CD4-positive, alpha-beta memory T cell (primary cell): ENCODE data around the gene SYCE1L. TPM values are rescaled to one million over a fixed set of nuclear protein-coding genes. Genes with fewer than 3 reads are reported as not detected.
"Not testable (repeated sequence)": the region's sequence is repeated elsewhere in the genome, so short reads cannot be mapped to it uniquely, and the experiment has no call there.

Experiments used
- CTCF ChIA-PET: fragments of 350-600 bp; sonication (Branson Sonifier 250); formaldehyde crosslinking; loops from one replicate; lab custom pipeline; 2021; ENCODE audit warnings: inconsistent platforms; ENCODE audit not compliant: partially characterized antibody; lab: Charles Lee
- POLR2A ChIA-PET: fragments of 350-600 bp; sonication (Branson Sonifier 250); formaldehyde crosslinking; loops from one replicate; lab custom pipeline; 2021; ENCODE audit not compliant: partially characterized antibody; lab: Charles Lee
- DNase-seq, 5 donors: peaks; one replicate each; pipeline versions ENCODE4 v3.0.0 to v3.0.0-alpha.2; 2020 to 2022; ENCODE audit warnings: mixed read lengths in 1 of 5
- H3K27ac ChIP-seq: one replicate; pipeline ENCODE4 v1.7.0; 2013; ENCODE audit warnings: low read depth, low read length
- H3K27me3 ChIP-seq: 2 replicates; pipeline ENCODE4 v1.7.0; 2013; ENCODE audit warnings: mild to moderate bottlenecking, low read length, moderate library complexity; ENCODE audit not compliant: insufficient read depth
- H3K36me3 ChIP-seq: 2 replicates; pipeline ENCODE4 v1.7.0; 2013; ENCODE audit warnings: mild to moderate bottlenecking, low read length, moderate library complexity; ENCODE audit not compliant: insufficient read depth
- H3K4me1 ChIP-seq: 2 replicates; pipeline ENCODE4 v1.7.0; 2013; ENCODE audit warnings: mild to moderate bottlenecking, low read length, moderate library complexity; ENCODE audit not compliant: insufficient read depth
- H3K4me3 ChIP-seq, 2 donors: one replicate each; pipeline ENCODE4 v1.7.0; 2013; ENCODE audit warnings: low read length in 2 of 2, mild to moderate bottlenecking in 1 of 2
- H3K9me3 ChIP-seq, 2 donors: one replicate each; pipeline ENCODE4 v1.7.0; 2013; ENCODE audit warnings: low read length in 2 of 2, control low read depth in 1 of 2; ENCODE audit not compliant: control insufficient read depth in 1 of 2
- H3K27ac Mint-ChIP-seq, 7 donors: one replicate each; pipeline ENCODE4 v1.8.0; 2020 to 2021; ENCODE audit warnings: mixed read lengths in 7 of 7, mild to moderate bottlenecking in 6 of 7, inconsistent platforms in 3 of 7, moderate library complexity in 3 of 7
- H3K27me3 Mint-ChIP-seq, 2 donors: one replicate each; pipeline ENCODE4 v1.8.0; 2020 to 2021; ENCODE audit warnings: mixed read lengths in 2 of 2
- H3K36me3 Mint-ChIP-seq, 2 donors: one replicate each; pipeline ENCODE4 v1.8.0; 2020 to 2021; ENCODE audit warnings: mixed read lengths in 2 of 2, inconsistent platforms in 1 of 2, mild to moderate bottlenecking in 1 of 2
- H3K4me1 Mint-ChIP-seq, 4 donors: one replicate each; pipeline ENCODE4 v1.8.0; 2020 to 2021; ENCODE audit warnings: mixed read lengths in 4 of 4, mild to moderate bottlenecking in 1 of 4
- H3K4me3 Mint-ChIP-seq, 8 donors: one replicate each; pipeline ENCODE4 v1.8.0; 2020 to 2021; ENCODE audit warnings: mixed read lengths in 8 of 8, mild to moderate bottlenecking in 7 of 8, moderate library complexity in 6 of 8, inconsistent platforms in 3 of 8
- H3K9me3 Mint-ChIP-seq, 8 donors: one replicate each; pipeline ENCODE4 v1.8.0; 2020 to 2021; ENCODE audit warnings: mixed read lengths in 8 of 8, mild to moderate bottlenecking in 5 of 8, inconsistent platforms in 3 of 8, moderate library complexity in 1 of 8
- intact Hi-C: fragments of 100-400 bp; cut with micrococcal nuclease; formaldehyde crosslinking; loops from one replicate; pipeline ENCODE4 v1.15.1; 2023
- polyA plus RNA-seq, 2 donors: library from polyadenylated mRNA; unstranded; fragments of 300-500 nt; fragmentation: Illumina TruSeq; gene quantifications; one replicate each; pipeline ENCODE4 v1.2.3, GENCODE V29; 2021
- total RNA-seq, 2 experiments: library from RNA; stranded (reverse); gene quantifications; one replicate each; pipeline ENCODE4 v1.2.3, GENCODE V29; 2021

Gene SYCE1L
- total and polyA plus RNA-seq, 4 experiments from 2014 or later: 1.9 to 16.0 (median 8.9) TPM

DNA sequence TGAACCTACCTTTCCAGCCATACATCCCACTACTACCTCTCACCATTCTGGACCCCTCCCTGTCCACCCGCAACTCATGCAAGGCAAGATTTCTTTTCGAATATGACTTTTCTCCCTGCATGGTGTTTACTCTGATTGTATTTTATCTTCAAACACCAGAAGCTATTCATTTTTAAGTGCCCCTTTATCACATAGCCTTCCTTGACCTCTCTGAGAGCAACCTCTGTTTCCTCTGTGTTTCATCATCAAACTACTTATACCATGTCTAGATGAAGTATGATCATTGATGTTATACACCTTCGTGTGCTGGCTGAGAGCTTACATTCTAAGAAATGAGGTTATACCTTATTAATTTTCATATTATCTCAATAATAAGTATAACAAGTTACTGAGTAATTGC lies 31.8 kb downstream of the SYCE1L start:
- CTCF ChIA-PET: interaction anchor here (0.9 to 17.6 kb wide), 3 partner anchors 8 to 354 kb away, joined by 3 to 216 read pairs (median 4); no protein-coding TSS in a partner anchor
- no peaks in the 10 kb centered on the region for H3K36me3 ChIP-seq
- Mint-ChIP-seq H3K27me3 (peaks cover 11 to 24% of the 10 kb centered on the region in 2 donors), H3K9me3 (no peaks in the 10 kb centered on the region), H3K4me3 (no peak overlapping the region), H3K27ac (no peak overlapping the region), H3K36me3 (no peaks in the 10 kb centered on the region), H3K4me1 (peaks cover 0 to 3% (median 2%) of the 10 kb centered on the region in 4 donors)
- intact Hi-C loops: no loop called here
- H3K4me1 ChIP-seq: no peaks in the 10 kb centered on the region
- no peaks in the 10 kb centered on the region for H3K9me3 ChIP-seq
- H3K27me3 ChIP-seq: no peaks in the 10 kb centered on the region
- H3K4me3 ChIP-seq: no peak overlapping the region
- no peak for DNase-seq
- POLR2A ChIA-PET: no interaction called here
- H3K27ac ChIP-seq: no peak overlapping the region

DNA sequence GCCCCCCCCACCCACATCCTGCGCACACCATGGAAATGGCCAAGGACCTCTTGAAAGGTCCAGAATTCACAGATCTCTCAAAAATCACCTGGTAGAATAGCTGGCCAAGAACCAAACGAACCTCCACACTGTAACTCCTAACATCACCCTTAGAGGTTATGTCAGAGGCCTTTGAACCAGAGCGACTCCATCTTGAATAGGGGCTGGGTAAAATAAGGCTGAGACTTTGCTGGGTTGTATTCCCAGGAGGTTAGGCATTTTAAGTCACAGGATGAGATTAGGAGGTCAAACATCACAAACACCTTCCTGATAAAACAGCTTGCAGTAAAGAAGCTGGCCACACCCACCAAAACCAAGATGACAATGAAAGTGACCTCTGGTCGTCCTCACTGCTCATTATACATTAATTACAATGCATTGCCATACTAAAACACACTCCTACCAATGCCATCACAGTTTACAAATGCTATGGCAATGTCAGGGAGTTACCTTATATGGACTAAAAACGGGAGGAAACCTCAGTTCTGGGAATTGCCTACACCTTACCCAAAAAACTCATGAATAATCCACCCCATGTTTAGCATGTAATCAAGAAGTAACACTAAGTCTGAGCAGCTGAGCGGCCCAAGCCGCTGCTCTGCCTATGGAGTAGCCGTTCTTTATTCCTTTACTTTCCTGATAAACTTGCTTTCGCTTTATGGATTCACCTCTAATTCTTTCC lies 34.8 kb downstream of the SYCE1L start:
- H3K36me3 ChIP-seq: no peaks in the 10 kb centered on the region
- no peaks in the 10 kb centered on the region for H3K4me1 ChIP-seq
- H3K27ac Mint-ChIP-seq: no peak overlapping the region
- peaks cover 8 to 23% of the 10 kb centered on the region in 2 donors for H3K27me3 Mint-ChIP-seq
- H3K36me3 Mint-ChIP-seq: no peaks in the 10 kb centered on the region
- intact Hi-C loops: no loop called here
- H3K4me1 Mint-ChIP-seq: peaks cover 2 to 6% (median 5%) of the 10 kb centered on the region in 4 donors
- no peak for DNase-seq
- no peak overlapping the region for H3K4me3 Mint-ChIP-seq
- ChIA-PET POLR2A (no interaction called here), CTCF (interaction anchor here (1.1 to 17.6 kb wide), 2 partner anchors 33 to 352 kb away, joined by 3 to 216 read pairs; no protein-coding TSS in a partner anchor)
- no peak overlapping the region for H3K4me3 ChIP-seq
- no peaks in the 10 kb centered on the region for H3K9me3 ChIP-seq
- no peaks in the 10 kb centered on the region for H3K9me3 Mint-ChIP-seq
- no peaks in the 10 kb centered on the region for H3K27me3 ChIP-seq
- H3K27ac ChIP-seq: no peak overlapping the region

DNA sequence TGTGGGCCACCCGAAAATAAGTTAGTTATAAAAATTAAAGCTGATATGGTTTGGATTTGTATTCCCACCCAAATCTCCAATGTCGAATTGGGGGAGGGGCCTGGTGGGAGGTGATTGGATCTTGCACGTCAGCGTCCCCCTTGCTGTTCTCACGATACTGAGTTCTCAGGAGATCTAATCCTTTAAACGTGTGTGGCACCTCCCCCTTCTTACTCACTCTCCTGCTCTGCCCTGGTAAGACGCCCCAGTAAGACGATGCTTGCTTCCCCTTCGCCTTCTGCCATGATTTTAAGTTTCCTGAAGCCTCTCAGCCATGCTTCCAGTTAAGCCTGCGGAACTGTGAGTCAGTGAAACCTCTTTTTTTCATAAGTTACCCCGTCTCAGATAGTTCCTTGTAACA lies 35.4 kb downstream of the SYCE1L start:
- intact Hi-C loops: no loop called here
- Histone ChIP-seq H3K27me3 (no peaks in the 10 kb centered on the region), H3K4me1 (no peaks in the 10 kb centered on the region), H3K36me3 (no peaks in the 10 kb centered on the region), H3K9me3 (no peaks in the 10 kb centered on the region), H3K4me3 (no peak overlapping the region), H3K27ac (no peak overlapping the region)
- no peak for DNase-seq
- ChIA-PET POLR2A (no interaction called here), CTCF (interaction anchor here (0.6 to 17.6 kb wide), 3 partner anchors 34 to 871 kb away, joined by 3 to 216 read pairs (median 4); no protein-coding TSS in a partner anchor)
- H3K27me3 Mint-ChIP-seq: peaks cover 8 to 23% of the 10 kb centered on the region in 2 donors
- H3K9me3 Mint-ChIP-seq: no peaks in the 10 kb centered on the region
- no peaks in the 10 kb centered on the region for H3K36me3 Mint-ChIP-seq
- no peak overlapping the region for H3K27ac Mint-ChIP-seq
- H3K4me1 Mint-ChIP-seq: peaks cover 2 to 6% (median 5%) of the 10 kb centered on the region in 4 donors
- no peak overlapping the region for H3K4me3 Mint-ChIP-seq

DNA sequence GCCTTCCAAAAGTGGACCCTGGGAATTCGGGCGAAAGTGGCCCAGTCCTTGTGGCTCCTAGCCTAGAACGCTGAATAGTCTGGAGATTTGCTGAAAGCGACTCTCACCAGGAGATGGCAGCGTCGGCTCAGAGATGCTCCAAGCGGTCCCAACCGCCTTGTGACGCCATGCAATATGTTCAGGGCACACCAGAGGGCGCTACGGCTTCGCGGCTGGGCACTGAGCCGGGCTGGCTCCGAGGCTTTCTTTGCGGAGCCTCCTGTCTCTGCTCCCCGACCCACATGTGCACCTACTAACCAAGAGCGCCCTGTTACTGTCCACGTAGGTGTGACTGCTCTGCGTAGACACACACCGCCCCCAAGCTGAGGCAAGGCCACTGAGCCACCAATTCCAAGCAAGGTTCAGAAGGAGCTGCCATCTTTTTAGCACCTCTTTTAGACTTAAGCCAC lies 36.9 kb downstream of the SYCE1L start:
- POLR2A ChIA-PET: no interaction called here
- Mint-ChIP-seq H3K36me3 (no peaks in the 10 kb centered on the region), H3K27me3 (peaks cover 8 to 23% of the 10 kb centered on the region in 2 donors), H3K4me3 (peak overlapping the region; percentile 52 to 85 (median 73)), H3K27ac (peak overlapping the region in 2 of 7 donors; percentile 28 to 37), H3K4me1 (peaks cover 2 to 6% (median 5%) of the 10 kb centered on the region in 4 donors), H3K9me3 (no peaks in the 10 kb centered on the region)
- intact Hi-C loops: loop anchor here (1.0 kb wide), 4 partner anchors 46 to 735 kb away; partner anchors contain the start of gene NUDT7
- H3K27ac ChIP-seq: no peak overlapping the region
- no peaks in the 10 kb centered on the region for H3K4me1 ChIP-seq
- peak overlapping the region in 1 of 2 donors; percentile 39 for H3K4me3 ChIP-seq
- DNase-seq: peak; percentile 80 to 87 (median 83)
- H3K36me3 ChIP-seq: no peaks in the 10 kb centered on the region
- no peaks in the 10 kb centered on the region for H3K9me3 ChIP-seq
- no peaks in the 10 kb centered on the region for H3K27me3 ChIP-seq
- CTCF ChIA-PET: interaction anchor here (0.6 to 17.6 kb wide), 8 partner anchors 8 to 404 kb away, joined by 3 to 216 read pairs (median 4); no protein-coding TSS in a partner anchor

DNA sequence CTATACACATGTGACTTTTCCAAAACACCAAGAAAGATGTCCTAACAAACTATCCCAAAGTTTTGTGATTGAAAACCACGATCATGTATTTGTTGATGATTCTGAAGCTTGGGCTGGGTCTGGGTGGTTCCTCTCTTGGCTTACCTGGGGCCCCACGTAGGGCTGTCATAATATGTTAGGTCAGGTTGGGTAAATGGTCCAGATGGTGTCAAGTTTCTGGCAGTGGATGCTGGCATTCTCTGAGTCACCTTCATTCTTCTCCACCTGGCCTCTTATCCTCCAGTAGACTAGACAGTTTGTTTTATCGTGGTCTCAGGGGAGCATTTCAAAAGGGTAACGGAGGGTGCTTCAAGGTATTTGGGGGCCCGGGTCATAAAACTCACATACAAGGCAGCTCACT lies 39.4 kb downstream of the SYCE1L start:
- H3K4me1 Mint-ChIP-seq: peaks cover 2 to 6% (median 5%) of the 10 kb centered on the region in 4 donors
- peaks cover 0 to 2% (median 0%) of the 10 kb centered on the region in 8 donors for H3K9me3 Mint-ChIP-seq
- intact Hi-C loops: no loop called here
- Histone ChIP-seq H3K4me3 (no peak overlapping the region), H3K36me3 (no peaks in the 10 kb centered on the region), H3K9me3 (no peaks in the 10 kb centered on the region), H3K27me3 (no peaks in the 10 kb centered on the region), H3K4me1 (no peaks in the 10 kb centered on the region), H3K27ac (no peak overlapping the region)
- no peaks in the 10 kb centered on the region for H3K36me3 Mint-ChIP-seq
- no peak for DNase-seq
- H3K4me3 Mint-ChIP-seq: no peak overlapping the region
- peaks cover 8 to 14% of the 10 kb centered on the region in 2 donors for H3K27me3 Mint-ChIP-seq
- POLR2A ChIA-PET: no interaction called here
- CTCF ChIA-PET: interaction anchor here (17.6 kb wide), 1 partner anchor 347 kb away, joined by 216 read pairs; no protein-coding TSS in a partner anchor
- no peak overlapping the region for H3K27ac Mint-ChIP-seq

DNA sequence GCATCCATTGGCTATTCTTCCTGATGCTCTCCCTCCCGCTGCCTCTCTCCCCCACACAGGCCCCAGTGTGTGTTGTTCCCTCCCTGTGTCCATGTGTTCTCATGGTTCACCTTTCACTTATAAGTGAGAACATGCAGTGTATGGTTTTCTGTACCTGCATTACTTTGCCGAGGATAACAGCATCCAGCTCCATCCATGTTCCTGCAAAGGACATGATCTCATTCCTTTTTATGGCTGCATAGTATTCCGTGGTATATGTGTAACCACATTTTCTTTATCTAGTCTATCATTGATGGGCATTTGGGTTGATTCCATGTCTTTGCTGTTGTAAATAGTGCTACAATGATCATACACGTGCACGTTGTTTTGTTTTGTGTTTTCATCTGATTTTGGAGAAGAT lies 43.3 kb downstream of the SYCE1L start:
- H3K9me3 Mint-ChIP-seq, H3K4me1 ChIP-seq, H3K27ac ChIP-seq, H3K4me3 ChIP-seq, DNase-seq, H3K36me3 ChIP-seq, H3K4me1 Mint-ChIP-seq, H3K27ac Mint-ChIP-seq, H3K27me3 Mint-ChIP-seq, H3K27me3 ChIP-seq, intact Hi-C loops, H3K9me3 ChIP-seq, H3K4me3 Mint-ChIP-seq, H3K36me3 Mint-ChIP-seq, POLR2A ChIA-PET: not testable (repeated sequence)
- CTCF ChIA-PET: interaction anchor here (17.6 kb wide), 1 partner anchor 343 kb away, joined by 216 read pairs; no protein-coding TSS in a partner anchor

DNA sequence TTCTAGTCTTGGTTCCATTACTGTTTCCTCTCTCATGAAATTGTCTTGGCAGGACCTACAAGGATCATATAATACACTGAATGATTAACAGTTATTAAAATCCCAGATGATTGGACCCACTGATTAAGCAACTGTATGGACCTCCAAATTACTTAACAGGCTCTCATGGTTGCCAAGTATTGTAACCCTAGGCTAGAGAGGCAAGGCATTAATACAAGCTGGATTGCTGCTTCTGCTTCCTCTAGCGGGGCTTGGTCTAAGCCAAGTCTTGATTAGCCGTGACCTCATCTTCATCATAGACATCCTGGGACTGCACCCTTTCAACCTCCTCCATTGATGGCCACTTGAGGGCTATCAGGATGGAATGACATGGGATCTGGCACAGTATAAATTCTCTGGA lies 46.9 kb downstream of the SYCE1L start:
- ChIA-PET CTCF (interaction anchor here (0.9 to 2.7 kb wide), 2 partner anchors 9 to 336 kb away, joined by 3 to 9 read pairs; no protein-coding TSS in a partner anchor), POLR2A (no interaction called here)
- H3K9me3 Mint-ChIP-seq: peaks cover 0 to 2% (median 0%) of the 10 kb centered on the region in 8 donors
- H3K27me3 Mint-ChIP-seq: peaks cover 2 to 4% of the 10 kb centered on the region in 2 donors
- intact Hi-C loops: no loop called here
- no peaks in the 10 kb centered on the region for H3K4me1 Mint-ChIP-seq
- DNase-seq: no peak
- no peaks in the 10 kb centered on the region for H3K4me1 ChIP-seq
- H3K4me3 Mint-ChIP-seq: no peak overlapping the region
- H3K27ac Mint-ChIP-seq: no peak overlapping the region
- no peaks in the 10 kb centered on the region for H3K27me3 ChIP-seq
- H3K4me3 ChIP-seq: no peak overlapping the region
- H3K27ac ChIP-seq: no peak overlapping the region
- H3K36me3 ChIP-seq: no peaks in the 10 kb centered on the region
- no peaks in the 10 kb centered on the region for H3K36me3 Mint-ChIP-seq
- H3K9me3 ChIP-seq: no peaks in the 10 kb centered on the region
